Gastrocnemius medialis (tissue), 4 donors: Measurements from ENCODE around the gene WNK2. TPM values are rescaled to one million over a fixed set of nuclear protein-coding genes. Genes with fewer than 3 reads are reported as not detected.

Experiments
- ATAC-seq, 2 donors: fragments of 150-250 bp; one replicate each; pipeline ENCODE4 v1.9.1; 2016
- DNase-seq, 2 donors: peaks; one replicate each; pipeline ENCODE4 v3.0.0-alpha.2; 2019
- H3K27ac ChIP-seq, 4 donors: fragments of 200-600 bp; sonication (generic); 1 replicate in 1 of 4; 2 replicates in 3 of 4; pipeline ENCODE4 v1.5.1; 2016 to 2018; ENCODE audit warnings: mild to moderate bottlenecking in 2 of 4, moderate library complexity in 1 of 4
- H3K27me3 ChIP-seq, 3 donors: fragments of 200-600 bp; sonication (generic) in 2 of 3; 1 replicate in 1 of 3; 2 replicates in 2 of 3; pipeline versions ENCODE4 v1.5.1 to v1.6.0; 2016 to 2019; ENCODE audit warnings: mild to moderate bottlenecking in 1 of 3, moderate library complexity in 1 of 3
- H3K36me3 ChIP-seq, 2 donors: fragments of 200-600 bp; sonication (generic) in 1 of 2; one replicate each; pipeline ENCODE4 v1.5.1; 2017 to 2018
- H3K4me1 ChIP-seq, 2 donors: fragments of 200-600 bp; sonication (generic) in 1 of 2; one replicate each; pipeline ENCODE4 v1.5.1; 2016 to 2017; ENCODE audit warnings: mild to moderate bottlenecking in 2 of 2
- H3K4me3 ChIP-seq, 4 donors: fragments of 200-600 bp; sonication (generic) in 3 of 4; 1 replicate in 1 of 4; 2 replicates in 3 of 4; pipeline ENCODE4 v1.5.1; 2016 to 2019; ENCODE audit warnings: mild to moderate bottlenecking in 2 of 4
- H3K9me3 ChIP-seq, 3 donors: fragments of 200-600 bp; sonication (generic) in 2 of 3; 1 replicate in 1 of 3; 2 replicates in 2 of 3; pipeline ENCODE4 v1.5.1; 2016 to 2019
- CTCF ChIP-seq, 5 experiments: fragments of 450-650 bp in 3 of 5; fragments of 200-600 bp in 2 of 5; sonication (generic) in 2 of 5; IDR thresholded peaks in 4 of 5; conservative IDR thresholded peaks in 1 of 5; 1 replicate in 4 of 5; 2 replicates in 1 of 5; pipeline ENCODE4 v1.5.1; 2016 to 2019; ENCODE audit warnings: antibody characterized with exemption in 5 of 5, mild to moderate bottlenecking in 3 of 5, moderate library complexity in 3 of 5
- POLR2A ChIP-seq, 2 donors: fragments of 450-650 bp; IDR thresholded peaks; one replicate each; pipeline ENCODE4 v1.6.1; 2017; ENCODE audit warnings: antibody characterized with exemption in 2 of 2, mild to moderate bottlenecking in 2 of 2, moderate library complexity in 2 of 2
- in situ Hi-C, 4 donors: fragments of 200-750 bp; cut with MboI; loops; one replicate each; pipeline versions ENCODE4 v1.15.0 to v1.8.0; 2017; ENCODE audit warnings: low sequenced_read_pairs in 4 of 4
- intact Hi-C: fragments of 100-400 bp; cut with DNase I; formaldehyde crosslinking; loops from one replicate; pipeline ENCODE4 v1.15.1; 2023; ENCODE audit warnings: low total_unique reads
- total RNA-seq, 4 donors: library from RNA; depleted of rRNA; stranded (reverse); fragments of >200 nt; gene quantifications; one replicate each; pipeline versions ENCODE4 v1.1.0 to v1.2.3, GENCODE V29; 2016

WNK2 gene
- total RNA-seq, 4 donors from 2014 or later: 11.3 to 43.0 (median 24.7) TPM

GRCh38 chr9:93147632-93148031 lies 36.3 kb upstream of the WNK2 start:
- Histone ChIP-seq H3K27me3 (no peaks in the 10 kb centered on the region), H3K9me3 (no peaks in the 10 kb centered on the region), H3K4me3 (no peak overlapping the region), H3K4me1 (peaks cover 19 to 20% of the 10 kb centered on the region in 2 donors), H3K36me3 (no peaks in the 10 kb centered on the region), H3K27ac (peak overlapping the region in 3 of 4 donors; percentile 27 to 66 (median 46))
- no peak for TF ChIP-seq POLR2A (IDR thresholded peaks at IDR 0.05)
- no peak for TF ChIP-seq CTCF (IDR thresholded peaks at IDR 0.05 in 4 of 5, conservative IDR thresholded peaks at IDR 0.05 in 1 of 5)
- in situ Hi-C loops (no loop called here), intact Hi-C loops (no loop called here)
- DNase-seq (no peak), ATAC-seq (peak in 1 of 2 donors; percentile 26)

GRCh38 chr9:93148721-93149120 lies 35.2 kb upstream of the WNK2 start:
- no peaks in the 10 kb centered on the region for H3K9me3 ChIP-seq
- intact Hi-C loops: no loop called here
- H3K4me3 ChIP-seq: no peak overlapping the region

GRCh38 chr9:93149361-93149760 lies 34.6 kb upstream of the WNK2 start:
- H3K9me3 ChIP-seq: no peaks in the 10 kb centered on the region
- in situ Hi-C loops: no loop called here
- no peak overlapping the region for H3K4me3 ChIP-seq
- H3K36me3 ChIP-seq: no peaks in the 10 kb centered on the region
- DNase-seq (no peak), ATAC-seq (no peak)
- no peaks in the 10 kb centered on the region for H3K27me3 ChIP-seq
- no peak for TF ChIP-seq CTCF (IDR thresholded peaks at IDR 0.05 in 4 of 5, conservative IDR thresholded peaks at IDR 0.05 in 1 of 5)
- no peak for TF ChIP-seq POLR2A (IDR thresholded peaks at IDR 0.05)
- H3K4me1 ChIP-seq: peaks cover 7 to 13% of the 10 kb centered on the region in 2 donors
- intact Hi-C loops: no loop called here
- H3K27ac ChIP-seq: no peak overlapping the region

More at GRCh38 chr9:93148721-93149120, 35.2 kb upstream of the WNK2 start:
- DNase-seq: no peak
- Histone ChIP-seq H3K4me1 (peaks cover 13 to 19% of the 10 kb centered on the region in 2 donors), H3K27me3 (no peaks in the 10 kb centered on the region), H3K36me3 (no peaks in the 10 kb centered on the region), H3K27ac (no peak overlapping the region)
- in situ Hi-C loops: no loop called here
- ATAC-seq: no peak
- TF ChIP-seq POLR2A (IDR thresholded peaks at IDR 0.05) (no peak), CTCF (IDR thresholded peaks at IDR 0.05 in 4 of 5, conservative IDR thresholded peaks at IDR 0.05 in 1 of 5) (no peak)

- ATAC-seq (no peak), DNase-seq (no peak)
- in situ Hi-C loops: loop anchor here (25.0 kb wide), 2 partner anchors 411 to 811 kb away; partner anchors contain the start of gene BARX1 (in 2 of the 4)
- H3K9me3 ChIP-seq: no peaks in the 10 kb centered on the region
- H3K4me3 ChIP-seq: no peak overlapping the region
- H3K27me3 ChIP-seq: no peaks in the 10 kb centered on the region
- H3K27ac ChIP-seq: peak overlapping the region in 1 of 4 donors; percentile 29
- H3K36me3 ChIP-seq: no peaks in the 10 kb centered on the region
- intact Hi-C loops: no loop called here
- TF ChIP-seq CTCF (IDR thresholded peaks at IDR 0.05 in 4 of 5, conservative IDR thresholded peaks at IDR 0.05 in 1 of 5): no peak
- TF ChIP-seq POLR2A (IDR thresholded peaks at IDR 0.05): no peak
- peaks cover 0 to 12% of the 10 kb centered on the region in 2 donors for H3K4me1 ChIP-seq
These were observed 32.7 kb upstream of the WNK2 start for GRCh38 chr9:93151097-93151784.
